Smooth muscle cell (in vitro differentiated cells): Measurements from ENCODE around the gene ACSL1. TPM values are rescaled to one million over a fixed set of nuclear protein-coding genes. Genes with fewer than 3 reads are reported as not detected.

Experiments used
- DNase-seq: peaks from one replicate; lab custom pipeline; 2025; ENCODE audit not compliant: unreplicated experiment; lab: John Stamatoyannopoulos, UW
- H2AFZ ChIP-seq: fragments of 200-600 bp; sonication (generic); 2 replicates; pipeline ENCODE4 v1.6.0; 2016; ENCODE audit warnings: antibody characterized with exemption, low read depth, mild to moderate bottlenecking
- H3F3A ChIP-seq: fragments of 200-600 bp; sonication (generic); 2 replicates; pipeline ENCODE4 v1.6.0; 2017; ENCODE audit warnings: antibody characterized with exemption, low read depth
- H3K27ac ChIP-seq: fragments of 200-600 bp; sonication (generic); 2 replicates; pipeline ENCODE4 v1.5.1; 2016; ENCODE audit warnings: low read depth, mild to moderate bottlenecking
- H3K27me3 ChIP-seq: fragments of 200-600 bp; sonication (generic); 2 replicates; pipeline ENCODE4 v1.6.1; 2016; ENCODE audit warnings: low read depth, mild to moderate bottlenecking
- H3K36me3 ChIP-seq: fragments of 200-600 bp; sonication (generic); 2 replicates; pipeline ENCODE4 v1.5.1; 2016; ENCODE audit warnings: low read depth
- H3K4me1 ChIP-seq: fragments of 200-600 bp; sonication (generic); 2 replicates; pipeline ENCODE4 v1.5.1; 2016; ENCODE audit warnings: low read depth
- H3K4me2 ChIP-seq: fragments of 200-600 bp; sonication (generic); 2 replicates; pipeline ENCODE4 v1.6.0; 2016; ENCODE audit warnings: mild to moderate bottlenecking
- H3K4me3 ChIP-seq: fragments of 200-600 bp; sonication (generic); 2 replicates; pipeline ENCODE4 v1.5.1; 2016; ENCODE audit warnings: mild to moderate bottlenecking
- H3K79me2 ChIP-seq: fragments of 200-600 bp; sonication (generic); 2 replicates; pipeline ENCODE4 v1.6.0; 2016; ENCODE audit warnings: low read depth, mild to moderate bottlenecking
- H3K9ac ChIP-seq: fragments of 200-600 bp; sonication (generic); 2 replicates; pipeline ENCODE4 v1.6.0; 2016; ENCODE audit warnings: low read depth
- H3K9me3 ChIP-seq: fragments of 200-600 bp; sonication (generic); replicated peaks from 2 replicates; pipeline ENCODE4 v1.5.1; 2016; ENCODE audit warnings: low read depth
- H4K20me1 ChIP-seq: fragments of 200-600 bp; sonication (generic); 2 replicates; pipeline ENCODE4 v1.6.0; 2016; ENCODE audit warnings: low read depth
- whole genome bisulfite sequencing: methylation state at CpG from one replicate; pipeline ENCODE4 v1.1.7; 2016; ENCODE audit warnings: low lambda C conversion rate; 5-methylcytosine and 5-hydroxymethylcytosine counted together
- polyA plus RNA-seq: library from polyadenylated mRNA; unstranded; fragments of >200 nt; fragmentation: Nextera tagmentation; extraction: Ambion mirVana; gene quantifications from 2 replicates; pipeline ENCODE4 v1.2.1, GENCODE V29; 2016
- total RNA-seq: library from RNA; depleted of rRNA; stranded (reverse); fragments of >200 nt; gene quantifications from 2 replicates; pipeline ENCODE4 v1.2.3, GENCODE V29; 2014
- TF ChIP-seq, protein P1 (sequence below): fragments of 200-600 bp; sonication (generic); IDR thresholded peaks from 2 replicates; pipeline ENCODE4 v1.5.1; 2017; ENCODE audit warnings: borderline replicate concordance, mild to moderate bottlenecking, antibody characterized with exemption; ENCODE audit not compliant: insufficient read depth, poor library complexity, severe bottlenecking

Gene ACSL1
- total and polyA plus RNA-seq, 2 experiments from 2014 or later, result 13.8 to 24.5 TPM

DNA sequence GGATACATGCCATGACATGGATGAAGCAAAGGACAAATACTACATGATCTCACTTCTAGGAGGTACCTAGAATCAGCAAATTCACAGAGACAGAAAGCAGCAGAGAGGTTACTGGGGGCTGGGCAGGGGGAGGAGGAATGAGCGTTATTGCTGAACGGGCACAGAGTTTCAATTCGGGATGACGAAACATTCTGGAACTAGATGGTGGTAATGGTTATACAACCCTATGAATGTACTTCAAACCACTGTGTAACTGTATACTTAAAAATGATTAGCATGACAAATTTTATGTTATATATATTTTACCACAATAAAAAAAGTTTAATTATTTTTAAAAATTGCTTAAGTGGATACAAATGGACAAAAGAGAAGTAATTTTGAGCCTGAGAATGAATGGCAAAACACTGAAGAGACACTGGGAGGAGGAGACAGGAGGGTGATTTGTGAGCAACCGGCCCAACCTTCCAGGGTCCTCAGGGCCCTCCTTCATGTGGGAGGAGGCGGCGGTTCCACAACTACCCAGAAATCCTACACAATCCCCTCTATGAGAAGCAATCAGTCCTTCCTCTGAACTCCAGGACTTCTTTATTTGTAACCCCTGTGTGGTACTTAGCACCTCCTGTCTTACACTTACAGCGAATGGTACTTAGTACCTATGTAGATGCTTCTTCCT lies 14.1 kb downstream of the ACSL1 start:
- TF ChIP-seq, protein P1, sequence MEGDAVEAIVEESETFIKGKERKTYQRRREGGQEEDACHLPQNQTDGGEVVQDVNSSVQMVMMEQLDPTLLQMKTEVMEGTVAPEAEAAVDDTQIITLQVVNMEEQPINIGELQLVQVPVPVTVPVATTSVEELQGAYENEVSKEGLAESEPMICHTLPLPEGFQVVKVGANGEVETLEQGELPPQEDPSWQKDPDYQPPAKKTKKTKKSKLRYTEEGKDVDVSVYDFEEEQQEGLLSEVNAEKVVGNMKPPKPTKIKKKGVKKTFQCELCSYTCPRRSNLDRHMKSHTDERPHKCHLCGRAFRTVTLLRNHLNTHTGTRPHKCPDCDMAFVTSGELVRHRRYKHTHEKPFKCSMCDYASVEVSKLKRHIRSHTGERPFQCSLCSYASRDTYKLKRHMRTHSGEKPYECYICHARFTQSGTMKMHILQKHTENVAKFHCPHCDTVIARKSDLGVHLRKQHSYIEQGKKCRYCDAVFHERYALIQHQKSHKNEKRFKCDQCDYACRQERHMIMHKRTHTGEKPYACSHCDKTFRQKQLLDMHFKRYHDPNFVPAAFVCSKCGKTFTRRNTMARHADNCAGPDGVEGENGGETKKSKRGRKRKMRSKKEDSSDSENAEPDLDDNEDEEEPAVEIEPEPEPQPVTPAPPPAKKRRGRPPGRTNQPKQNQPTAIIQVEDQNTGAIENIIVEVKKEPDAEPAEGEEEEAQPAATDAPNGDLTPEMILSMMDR, result no peak
- peaks cover 6% of the 10 kb centered on the region for H3K4me1 ChIP-seq
- no peaks in the 10 kb centered on the region for H3K79me2 ChIP-seq
- 92% methylated on average over 8 of the region's 8 CpGs for WGBS
- H3K9me3 ChIP-seq, result no peaks in the 10 kb centered on the region
- H3K4me2 ChIP-seq, result no peak overlapping the region
- H4K20me1 ChIP-seq, result peaks cover 37% of the 10 kb centered on the region
- DNase-seq, result no peak
- no peak overlapping the region for H3K27ac ChIP-seq
- no peak overlapping the region for H3K9ac ChIP-seq
- no peak overlapping the region for H3K4me3 ChIP-seq
- no peaks in the 10 kb centered on the region for H3K27me3 ChIP-seq
- no peak overlapping the region for H2AFZ ChIP-seq
- H3F3A ChIP-seq, result peaks cover 7% of the 10 kb centered on the region
- H3K36me3 ChIP-seq, result no peaks in the 10 kb centered on the region

DNA sequence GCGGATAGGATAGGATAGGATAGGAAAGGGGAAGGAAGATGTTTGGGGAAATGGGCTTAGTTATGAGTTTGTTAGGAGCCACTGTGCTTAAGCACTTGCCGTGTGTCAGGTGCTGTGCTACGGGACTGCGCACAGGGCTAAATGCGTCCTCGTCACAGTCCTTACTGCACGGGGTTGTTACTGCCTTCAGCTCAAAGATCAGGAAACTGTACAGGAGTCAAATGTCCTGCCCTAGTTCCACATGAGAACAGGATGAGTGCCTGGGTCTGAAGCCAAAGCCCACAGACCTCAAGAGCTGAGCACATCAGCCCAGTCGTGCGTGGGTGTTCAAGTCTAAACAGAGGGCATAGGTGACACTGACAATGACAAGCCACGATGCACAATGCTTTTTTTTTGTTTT lies 15.0 kb downstream of the ACSL1 start:
- TF ChIP-seq, protein P1, result no peak
- Histone ChIP-seq H3K4me2 (no peak overlapping the region), H3K4me3 (no peak overlapping the region), H3K79me2 (no peaks in the 10 kb centered on the region), H4K20me1 (peaks cover 40% of the 10 kb centered on the region), H2AFZ (no peak overlapping the region), H3K27ac (no peak overlapping the region), H3K9ac (no peak overlapping the region), H3K9me3 (no peaks in the 10 kb centered on the region), H3F3A (peaks cover 7% of the 10 kb centered on the region), H3K4me1 (peaks cover 6% of the 10 kb centered on the region), H3K36me3 (no peaks in the 10 kb centered on the region), H3K27me3 (no peaks in the 10 kb centered on the region)
- 92% methylated on average over 10 of the region's 10 CpGs for WGBS
- no peak for DNase-seq

GRCh38 chr4:184808713-184809050 lies 17.1 kb downstream of the ACSL1 start:
- H4K20me1 ChIP-seq, result peaks cover 38% of the 10 kb centered on the region
- H3K27me3 ChIP-seq, result no peaks in the 10 kb centered on the region
- H3K9ac ChIP-seq, result no peak overlapping the region
- no peaks in the 10 kb centered on the region for H3K36me3 ChIP-seq
- no peak for DNase-seq
- no peaks in the 10 kb centered on the region for H3K9me3 ChIP-seq
- H3F3A ChIP-seq, result peaks cover 7% of the 10 kb centered on the region
- H3K27ac ChIP-seq, result no peak overlapping the region
- TF ChIP-seq, protein P1, result no peak
- no peak overlapping the region for H3K4me3 ChIP-seq
- 58% methylated on average over 1 of the region's 1 CpG for WGBS
- no peaks in the 10 kb centered on the region for H3K4me1 ChIP-seq
- H3K79me2 ChIP-seq, result no peaks in the 10 kb centered on the region
- H2AFZ ChIP-seq, result no peak overlapping the region
- no peak overlapping the region for H3K4me2 ChIP-seq
